ENCODE data around the gene AMZ1. TPM values are rescaled to one million over a fixed set of nuclear protein-coding genes. Genes with fewer than 3 reads are reported as not detected.
"Not testable (repeated sequence)": the region's sequence is repeated elsewhere in the genome, so short reads cannot be mapped to it uniquely, and the experiment has no call there.

The AMZ1 gene
- total RNA-seq, 1 donor, result 14.2 TPM

GRCh38 chr7:2732388-2732787 lies 44.4 kb downstream of the AMZ1 start:
- TF ChIP-seq, protein P1, sequence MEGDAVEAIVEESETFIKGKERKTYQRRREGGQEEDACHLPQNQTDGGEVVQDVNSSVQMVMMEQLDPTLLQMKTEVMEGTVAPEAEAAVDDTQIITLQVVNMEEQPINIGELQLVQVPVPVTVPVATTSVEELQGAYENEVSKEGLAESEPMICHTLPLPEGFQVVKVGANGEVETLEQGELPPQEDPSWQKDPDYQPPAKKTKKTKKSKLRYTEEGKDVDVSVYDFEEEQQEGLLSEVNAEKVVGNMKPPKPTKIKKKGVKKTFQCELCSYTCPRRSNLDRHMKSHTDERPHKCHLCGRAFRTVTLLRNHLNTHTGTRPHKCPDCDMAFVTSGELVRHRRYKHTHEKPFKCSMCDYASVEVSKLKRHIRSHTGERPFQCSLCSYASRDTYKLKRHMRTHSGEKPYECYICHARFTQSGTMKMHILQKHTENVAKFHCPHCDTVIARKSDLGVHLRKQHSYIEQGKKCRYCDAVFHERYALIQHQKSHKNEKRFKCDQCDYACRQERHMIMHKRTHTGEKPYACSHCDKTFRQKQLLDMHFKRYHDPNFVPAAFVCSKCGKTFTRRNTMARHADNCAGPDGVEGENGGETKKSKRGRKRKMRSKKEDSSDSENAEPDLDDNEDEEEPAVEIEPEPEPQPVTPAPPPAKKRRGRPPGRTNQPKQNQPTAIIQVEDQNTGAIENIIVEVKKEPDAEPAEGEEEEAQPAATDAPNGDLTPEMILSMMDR (IDR thresholded peaks at IDR 0.05; ENCODE audit: insufficient read depth, low read depth, low read length), result no peak
- no peak for DNase-seq (ENCODE audit: low read depth)
- H3K4me3 ChIP-seq (ENCODE audit: low read depth, low read length), result no peak overlapping the region

GRCh38 chr7:2732959-2733584 lies 45.1 kb downstream of the AMZ1 start:
- peak; percentile 76 for DNase-seq (ENCODE audit: low read depth)
- TF ChIP-seq, protein P1 (IDR thresholded peaks at IDR 0.05; ENCODE audit: insufficient read depth, low read depth, low read length), result no peak
- H3K4me3 ChIP-seq (ENCODE audit: low read depth, low read length), result no peak overlapping the region

DNA sequence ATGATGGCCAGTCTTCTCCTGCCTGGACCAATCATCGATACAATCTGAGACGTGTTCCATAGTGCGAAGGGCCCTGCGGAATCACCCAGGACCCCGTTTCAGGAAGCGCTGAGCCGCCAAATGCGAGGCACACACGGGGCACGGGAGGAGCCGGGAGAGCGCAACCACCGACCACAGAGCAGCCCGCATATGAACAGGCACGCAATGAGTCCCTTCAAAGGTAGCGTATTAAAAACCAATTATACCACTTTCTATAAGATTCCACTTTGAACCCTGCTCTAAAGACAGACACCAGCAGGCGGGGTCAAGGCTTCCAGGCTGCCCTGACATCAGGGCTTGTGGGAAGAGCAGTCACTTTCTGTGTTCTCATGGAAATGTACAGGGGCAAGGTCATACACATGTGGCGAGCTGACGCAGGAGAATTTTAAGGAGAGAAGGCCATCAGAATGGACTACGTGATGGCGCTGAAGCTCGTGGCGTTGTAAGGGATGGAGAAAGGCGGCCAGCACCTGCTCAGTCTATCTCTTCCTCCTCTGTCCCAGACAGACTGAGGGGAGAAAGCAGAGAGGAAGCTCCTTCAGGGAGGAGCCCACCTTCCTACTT lies 46.2 kb downstream of the AMZ1 start:
- no peak overlapping the region for H3K4me3 ChIP-seq (ENCODE audit: low read depth, low read length)
- DNase-seq (ENCODE audit: low read depth), result no peak
- TF ChIP-seq, protein P1 (IDR thresholded peaks at IDR 0.05; ENCODE audit: insufficient read depth, low read depth, low read length), result no peak

- no peak overlapping the region for H3K4me3 ChIP-seq (ENCODE audit: low read depth, low read length)
- DNase-seq (ENCODE audit: low read depth), result peak; percentile 81
- TF ChIP-seq, protein P1 (IDR thresholded peaks at IDR 0.05; ENCODE audit: insufficient read depth, low read depth, low read length), result no peak
These were observed 47.0 kb downstream of the AMZ1 start for GRCh38 chr7:2734751-2735571.

GRCh38 chr7:2735744-2736143 lies 47.7 kb downstream of the AMZ1 start:
- H3K4me3 ChIP-seq (ENCODE audit: low read depth, low read length), result no peak overlapping the region
- DNase-seq (ENCODE audit: low read depth), result no peak
- TF ChIP-seq, protein P1 (IDR thresholded peaks at IDR 0.05; ENCODE audit: insufficient read depth, low read depth, low read length), result no peak

DNA sequence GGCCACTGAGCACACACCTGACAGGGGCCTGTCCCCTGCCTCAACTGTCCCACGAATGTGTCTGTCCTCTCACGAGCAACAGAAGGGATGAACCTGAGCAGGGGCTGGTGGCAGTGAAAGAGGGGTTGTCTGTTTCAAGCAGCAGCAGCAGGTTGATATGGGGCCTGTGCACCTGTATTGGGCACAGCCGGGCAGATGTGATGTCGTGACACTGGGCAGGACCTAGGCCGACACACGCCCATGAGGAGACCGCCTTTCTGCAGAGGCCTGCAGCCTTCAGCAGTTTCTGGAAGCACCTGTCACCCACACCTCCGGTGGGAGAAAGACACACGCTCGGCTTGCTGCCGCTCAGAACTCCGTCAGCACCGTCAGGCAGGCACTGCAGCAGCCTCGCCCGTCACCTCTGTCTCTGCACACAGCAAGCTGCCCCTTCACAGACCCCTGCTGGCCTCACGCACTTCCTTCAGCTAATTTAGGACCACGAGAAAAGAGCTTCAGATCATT lies 48.5 kb downstream of the AMZ1 start:
- DNase-seq (ENCODE audit: low read depth), result no peak
- TF ChIP-seq, protein P1 (IDR thresholded peaks at IDR 0.05; ENCODE audit: insufficient read depth, low read depth, low read length), result no peak
- H3K4me3 ChIP-seq (ENCODE audit: low read depth, low read length), result no peak overlapping the region

DNA sequence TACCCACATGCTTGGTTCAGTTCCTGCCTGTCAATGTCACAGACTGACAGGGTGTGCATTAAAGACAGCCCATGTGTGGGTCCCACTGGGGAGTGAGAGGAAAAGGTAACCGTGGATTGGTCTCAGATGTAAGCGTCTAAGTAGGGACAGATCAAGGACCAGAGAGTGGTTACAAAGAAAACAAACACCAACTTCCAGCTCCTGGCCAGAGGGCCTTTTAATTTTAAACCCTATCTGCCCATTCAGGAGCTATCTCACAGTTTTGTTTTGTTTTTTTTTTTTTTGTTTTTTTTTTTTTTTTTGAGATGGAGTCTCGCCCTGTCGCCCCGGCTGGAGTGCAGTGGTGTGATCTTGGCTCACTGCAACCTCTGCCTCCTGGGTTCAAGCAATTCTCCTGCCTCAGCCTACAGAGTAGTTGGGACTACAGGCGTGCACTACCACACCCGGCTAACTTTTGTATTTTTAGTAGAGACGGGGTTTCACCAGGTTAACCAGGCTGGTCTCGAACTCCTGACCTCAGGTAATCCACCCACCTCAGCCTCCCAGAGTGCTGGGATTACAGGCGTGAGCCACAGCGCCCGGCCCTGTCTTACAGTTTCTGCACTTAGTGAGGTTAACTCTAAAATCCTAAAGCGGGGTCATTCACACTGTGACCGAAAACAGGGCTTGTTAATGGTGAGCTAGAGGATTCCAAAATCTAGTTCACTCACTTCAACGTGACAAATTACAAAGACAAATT lies 49.2 kb downstream of the AMZ1 start:
- DNase-seq (ENCODE audit: low read depth); H3K4me3 ChIP-seq (ENCODE audit: low read depth, low read length): not testable (repeated sequence)
